Measurements from ENCODE around the gene SLC45A1. TPM values are rescaled to one million over a fixed set of nuclear protein-coding genes. Genes with fewer than 3 reads are reported as not detected.

The SLC45A1 gene
- total and polyA plus RNA-seq, 5 experiments from 2014 or later, result 0.48 to 1.2 (median 0.98) TPM; not detected in 1

DNA sequence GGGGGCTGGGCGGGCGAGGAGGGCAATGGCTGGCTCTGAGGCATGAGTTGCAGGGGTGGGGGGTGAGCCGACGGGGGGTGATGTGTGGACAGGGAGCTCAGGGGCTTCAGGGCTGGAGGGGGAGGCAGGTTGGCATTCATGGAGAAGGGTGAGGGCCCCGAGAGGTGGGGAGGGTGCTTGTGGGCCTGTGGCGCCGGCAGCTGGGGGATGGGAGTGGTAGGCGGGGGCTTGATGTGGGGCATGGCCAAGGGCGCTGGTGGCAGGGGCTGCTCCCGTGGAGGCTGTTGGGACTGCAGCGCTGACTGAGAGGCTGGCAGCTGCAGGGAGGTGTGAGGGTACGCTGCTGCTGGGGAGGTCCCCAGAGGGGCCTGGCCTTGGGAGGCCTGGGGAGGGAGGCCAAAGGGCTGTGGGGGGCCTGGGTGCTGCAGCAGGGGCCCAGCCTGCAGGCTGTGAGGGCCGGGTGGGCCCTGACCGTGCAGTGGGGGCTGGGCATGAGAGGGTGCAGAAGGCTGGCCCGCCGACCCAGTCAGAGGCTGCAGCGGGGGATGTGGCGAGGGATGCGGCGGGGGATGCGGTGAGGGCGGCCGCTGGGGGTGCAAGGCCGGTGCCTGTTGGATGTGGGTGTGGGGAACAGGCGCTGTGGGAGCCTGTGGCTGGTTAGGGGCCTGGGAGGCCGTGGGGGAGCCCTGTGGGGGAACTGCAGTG lies 42.7 kb downstream of the SLC45A1 start:
- no peaks in the 10 kb centered on the region for H3K27me3 Mint-ChIP-seq
- no peak overlapping the region for H3K27ac Mint-ChIP-seq
- H3K4me3 Mint-ChIP-seq, result no peak overlapping the region
- H3K4me1 Mint-ChIP-seq, result peaks cover 0 to 7% (median under 1%) of the 10 kb centered on the region in 4 donors
- H3K36me3 Mint-ChIP-seq, result peaks cover 0 to 64% (median 8%) of the 10 kb centered on the region in 3 donors
- POLR2A ChIA-PET, result no interaction called here
- no peaks in the 10 kb centered on the region for H3K9me3 Mint-ChIP-seq
- no peak for ATAC-seq
- DNase-seq, result no peak

DNA sequence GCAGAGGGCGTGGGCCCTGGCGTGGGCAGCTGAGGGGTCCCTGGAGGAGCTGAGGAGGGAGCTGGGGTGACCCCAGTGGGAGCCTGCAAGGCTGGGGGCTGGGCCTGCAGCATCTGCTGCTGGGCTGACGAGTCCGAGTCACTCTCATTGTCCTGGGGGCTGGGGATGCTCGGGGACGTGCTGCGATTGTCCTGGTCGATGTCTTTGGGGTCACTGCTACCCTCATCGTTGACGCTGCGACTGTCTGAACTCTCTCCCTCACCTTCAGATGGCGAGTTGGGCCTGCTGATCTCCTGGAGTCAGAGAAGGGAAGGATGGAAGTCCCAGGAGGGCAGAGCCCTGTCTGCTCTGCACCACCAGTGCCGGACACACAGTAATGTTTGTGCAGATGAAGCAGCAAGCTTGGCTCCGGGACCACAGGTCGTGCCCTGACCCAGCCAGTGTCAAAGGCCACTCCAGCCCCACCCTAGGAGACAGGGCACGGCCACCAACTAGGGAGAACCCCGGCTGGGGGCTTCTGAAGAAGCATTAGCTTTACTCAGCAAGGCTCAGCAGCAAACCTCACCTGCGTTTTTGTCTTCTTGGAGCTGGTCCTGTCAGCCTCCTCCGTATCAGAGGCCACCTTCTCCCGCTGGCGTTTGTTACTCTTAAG lies 43.4 kb downstream of the SLC45A1 start:
- H3K27me3 Mint-ChIP-seq, result no peaks in the 10 kb centered on the region
- H3K36me3 Mint-ChIP-seq, result peaks cover 0 to 68% (median 6%) of the 10 kb centered on the region in 3 donors
- DNase-seq (no peak), ATAC-seq (no peak)
- peak overlapping the region in 2 of 10 donors; percentile 29 to 51 for H3K27ac Mint-ChIP-seq
- no peaks in the 10 kb centered on the region for H3K9me3 Mint-ChIP-seq
- no peak overlapping the region for H3K4me3 Mint-ChIP-seq
- POLR2A ChIA-PET, result no interaction called here
- H3K4me1 Mint-ChIP-seq, result peaks cover 0 to 7% (median 2%) of the 10 kb centered on the region in 4 donors

GRCh38 chr1:8362701-8363101 lies 44.8 kb downstream of the SLC45A1 start:
- ATAC-seq (no peak), DNase-seq (no peak)
- Mint-ChIP-seq H3K9me3 (no peaks in the 10 kb centered on the region), H3K4me1 (peaks cover 8 to 16% (median 10%) of the 10 kb centered on the region in 4 donors), H3K27ac (peak overlapping the region in 2 of 10 donors; percentile 43 to 59), H3K27me3 (no peaks in the 10 kb centered on the region), H3K4me3 (no peak overlapping the region), H3K36me3 (peaks cover 0 to 61% (median 2%) of the 10 kb centered on the region in 3 donors)
- POLR2A ChIA-PET, result no interaction called here

- no peak overlapping the region for H3K4me3 Mint-ChIP-seq
- DNase-seq (no peak), ATAC-seq (no peak)
- H3K36me3 Mint-ChIP-seq, result peaks cover 0 to 58% (median 2%) of the 10 kb centered on the region in 3 donors
- peaks cover 6 to 19% (median 14%) of the 10 kb centered on the region in 4 donors for H3K4me1 Mint-ChIP-seq
- no peaks in the 10 kb centered on the region for H3K27me3 Mint-ChIP-seq
- H3K27ac Mint-ChIP-seq, result peak overlapping the region in 5 of 10 donors; percentile 40 to 52 (median 43)
- POLR2A ChIA-PET, result interaction anchor here (0.6 kb wide), 2 partner anchors 23 to 53 kb away, joined by 4 read pairs; no protein-coding TSS in a partner anchor
- H3K9me3 Mint-ChIP-seq, result no peaks in the 10 kb centered on the region
Measured at GRCh38 chr1:8363186-8363766, 45.4 kb downstream of the SLC45A1 start.

GRCh38 chr1:8363767-8364301 lies 45.9 kb downstream of the SLC45A1 start:
- POLR2A ChIA-PET, result interaction anchor here (0.6 kb wide), 2 partner anchors 23 to 53 kb away, joined by 4 read pairs; no protein-coding TSS in a partner anchor
- no peak overlapping the region for H3K4me3 Mint-ChIP-seq
- H3K36me3 Mint-ChIP-seq, result peaks cover 0 to 54% (median 2%) of the 10 kb centered on the region in 3 donors
- DNase-seq, result no peak
- no peaks in the 10 kb centered on the region for H3K9me3 Mint-ChIP-seq
- no peak for ATAC-seq
- no peaks in the 10 kb centered on the region for H3K27me3 Mint-ChIP-seq
- peaks cover 6 to 21% (median 15%) of the 10 kb centered on the region in 4 donors for H3K4me1 Mint-ChIP-seq
- peak overlapping the region in 3 of 10 donors; percentile 40 to 50 (median 43) for H3K27ac Mint-ChIP-seq

GRCh38 chr1:8364528-8365442 lies 46.9 kb downstream of the SLC45A1 start:
- H3K27ac Mint-ChIP-seq, result peak overlapping the region in 3 of 10 donors; percentile 27 to 59 (median 53)
- H3K9me3 Mint-ChIP-seq, result no peaks in the 10 kb centered on the region
- H3K4me3 Mint-ChIP-seq, result no peak overlapping the region
- DNase-seq, result no peak
- POLR2A ChIA-PET, result no interaction called here
- peaks cover 6 to 27% (median 16%) of the 10 kb centered on the region in 4 donors for H3K4me1 Mint-ChIP-seq
- no peaks in the 10 kb centered on the region for H3K27me3 Mint-ChIP-seq
- no peak for ATAC-seq
- peaks cover 0 to 53% (median 0%) of the 10 kb centered on the region in 3 donors for H3K36me3 Mint-ChIP-seq

- DNase-seq, result no peak
- POLR2A ChIA-PET, result interaction anchor here (0.5 to 0.6 kb wide), 2 partner anchors 541 to 606 kb away, joined by 3 to 5 read pairs; no protein-coding TSS in a partner anchor
- Mint-ChIP-seq H3K36me3 (peaks cover 0 to 53% (median 0%) of the 10 kb centered on the region in 3 donors), H3K27me3 (no peaks in the 10 kb centered on the region), H3K9me3 (no peaks in the 10 kb centered on the region), H3K27ac (peak overlapping the region in 2 of 10 donors; percentile 24 to 76), H3K4me1 (peaks cover 12 to 37% (median 19%) of the 10 kb centered on the region in 4 donors), H3K4me3 (no peak overlapping the region)
- no peak for ATAC-seq
Measured at GRCh38 chr1:8365661-8366362, 47.9 kb downstream of the SLC45A1 start.

DNA sequence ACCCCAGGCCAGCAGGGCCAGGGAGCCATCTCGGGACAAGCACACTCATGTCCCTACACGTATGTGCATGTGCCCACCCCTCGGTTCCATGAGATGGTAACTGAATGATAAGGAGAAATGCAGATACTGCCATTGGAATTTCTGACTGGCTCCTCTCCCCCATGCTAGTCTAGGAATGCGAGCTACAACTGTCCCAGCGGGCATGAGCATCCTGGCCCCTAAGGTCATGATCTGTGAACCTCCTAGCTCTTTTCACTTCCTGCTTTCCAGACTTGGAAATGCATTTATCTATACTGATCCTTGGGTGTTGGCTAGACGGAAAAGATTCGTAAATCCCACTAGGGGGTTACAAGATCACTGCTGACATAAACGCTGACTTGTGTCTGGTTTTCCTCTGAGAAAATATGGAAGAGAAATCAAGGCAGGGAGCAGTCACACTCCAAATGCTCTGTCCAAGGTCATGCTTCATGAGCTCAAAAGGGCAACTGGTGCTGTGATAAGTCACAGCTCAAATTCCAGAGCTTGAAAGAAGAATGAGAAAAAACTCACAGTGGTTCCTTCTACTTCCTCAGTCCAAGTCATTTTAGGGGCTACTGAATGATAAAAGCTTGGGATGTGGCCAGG lies 49.8 kb downstream of the SLC45A1 start:
- POLR2A ChIA-PET, result interaction anchor here (1.2 kb wide), 1 partner anchor 16 kb away, joined by 3 read pairs; no protein-coding TSS in a partner anchor
- ATAC-seq, result no peak
- Mint-ChIP-seq H3K4me1 (peaks cover 15 to 51% (median 28%) of the 10 kb centered on the region in 4 donors), H3K27me3 (no peaks in the 10 kb centered on the region), H3K27ac (peak overlapping the region in 9 of 10 donors; percentile 5 to 50 (median 32)), H3K36me3 (peaks cover 0 to 50% (median 0%) of the 10 kb centered on the region in 3 donors), H3K9me3 (no peaks in the 10 kb centered on the region), H3K4me3 (no peak overlapping the region)
- DNase-seq, result no peak

DNA sequence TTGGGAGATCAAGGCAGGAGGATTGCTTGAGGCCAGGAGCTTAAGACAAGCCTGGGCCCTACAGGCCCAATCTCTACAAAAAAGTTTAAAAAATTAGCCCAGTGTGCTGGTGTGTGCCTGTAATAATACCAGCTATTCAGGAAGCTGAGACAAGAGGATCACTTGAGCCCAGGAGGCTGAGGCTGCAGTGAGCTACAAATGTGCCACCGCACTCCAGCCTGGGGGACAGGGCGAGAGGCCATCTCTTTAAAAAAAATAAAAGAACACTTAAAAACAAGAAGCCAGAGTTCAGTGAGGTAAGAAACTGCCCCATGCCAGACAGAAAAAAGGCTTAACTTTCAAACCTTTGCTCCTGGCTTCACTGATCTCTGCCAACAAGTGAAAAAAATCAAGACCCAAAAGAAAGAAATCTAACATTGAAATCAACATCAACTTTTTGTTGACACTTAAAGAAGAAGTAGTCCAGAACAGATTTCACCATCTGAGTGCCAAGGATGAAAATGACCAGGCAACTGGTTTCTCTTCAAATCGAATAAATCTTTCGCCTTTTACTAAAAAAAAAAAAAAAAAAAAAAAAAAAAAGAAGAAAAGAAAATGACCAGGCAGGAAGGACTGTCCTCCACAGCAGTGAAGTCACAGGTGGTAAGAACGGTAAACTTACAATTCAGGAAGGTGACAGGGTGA lies 51.2 kb downstream of the SLC45A1 start:
- Mint-ChIP-seq H3K36me3 (peaks cover 0 to 50% (median 0%) of the 10 kb centered on the region in 3 donors), H3K4me1 (peaks cover 15 to 58% (median 28%) of the 10 kb centered on the region in 4 donors), H3K9me3 (no peaks in the 10 kb centered on the region), H3K27me3 (no peaks in the 10 kb centered on the region), H3K27ac (peak overlapping the region in 4 of 10 donors; percentile 10 to 71 (median 28)), H3K4me3 (no peak overlapping the region)
- DNase-seq, result no peak
- no peak for ATAC-seq
- POLR2A ChIA-PET, result no interaction called here

DNA sequence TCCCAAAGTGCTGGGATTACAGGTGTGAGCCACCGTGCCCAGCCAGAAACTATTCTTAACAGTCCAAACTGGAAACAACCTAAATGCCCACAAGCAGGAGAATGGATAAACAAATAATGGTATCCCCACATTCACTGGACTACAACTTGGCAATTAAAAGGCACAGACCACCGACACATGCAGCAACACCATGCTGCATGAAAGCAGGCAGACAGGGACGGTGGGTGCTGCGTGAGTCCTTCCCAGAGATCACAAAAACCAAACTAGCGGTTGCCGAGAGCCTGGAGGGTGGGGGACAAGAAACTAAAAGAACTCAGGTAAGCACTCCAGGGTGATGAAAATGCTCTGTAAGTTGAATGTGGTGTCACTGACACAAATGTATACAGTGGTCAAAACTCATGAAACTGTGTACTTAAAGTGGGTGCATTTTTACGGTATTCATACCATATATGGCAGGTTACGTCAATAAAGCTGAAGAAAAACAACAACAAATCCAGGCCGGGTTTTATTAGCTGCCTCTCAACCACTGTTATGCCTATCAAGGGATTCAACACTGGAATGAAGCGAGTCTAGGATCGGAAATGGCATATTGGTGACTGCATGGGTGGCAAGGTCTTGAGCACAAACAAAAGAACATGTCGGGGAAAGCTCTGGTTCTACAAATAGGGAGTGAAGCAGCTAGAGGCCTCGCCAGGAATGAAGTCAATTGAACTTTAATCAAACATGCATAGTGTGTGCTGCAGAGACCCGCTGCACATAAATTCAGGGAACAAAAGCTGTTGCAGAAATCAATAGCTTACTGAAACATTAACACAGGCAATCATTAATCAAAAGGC lies 52.4 kb downstream of the SLC45A1 start:
- peaks cover 0 to 49% (median 0%) of the 10 kb centered on the region in 3 donors for H3K36me3 Mint-ChIP-seq
- H3K9me3 Mint-ChIP-seq, result no peaks in the 10 kb centered on the region
- peaks cover 19 to 64% (median 35%) of the 10 kb centered on the region in 4 donors for H3K4me1 Mint-ChIP-seq
- peak overlapping the region in 6 of 10 donors; percentile 9 to 61 (median 26) for H3K27ac Mint-ChIP-seq
- DNase-seq, result no peak
- no peak for ATAC-seq
- POLR2A ChIA-PET, result interaction anchor here (1.2 kb wide), 1 partner anchor 11 kb away, joined by 3 read pairs; no protein-coding TSS in a partner anchor
- no peaks in the 10 kb centered on the region for H3K27me3 Mint-ChIP-seq
- no peak overlapping the region for H3K4me3 Mint-ChIP-seq
